ENCODE measurements around the gene LRRC2. TPM values are rescaled to one million over a fixed set of nuclear protein-coding genes. Genes with fewer than 3 reads are reported as not detected.
A peak's percentile ranks its signal among the peaks of the same experiment; 100 is the strongest.

Gene LRRC2
- total RNA-seq, 8 experiments from 2014 or later: 0.05 to 3.7 (median 0.60) TPM

DNA sequence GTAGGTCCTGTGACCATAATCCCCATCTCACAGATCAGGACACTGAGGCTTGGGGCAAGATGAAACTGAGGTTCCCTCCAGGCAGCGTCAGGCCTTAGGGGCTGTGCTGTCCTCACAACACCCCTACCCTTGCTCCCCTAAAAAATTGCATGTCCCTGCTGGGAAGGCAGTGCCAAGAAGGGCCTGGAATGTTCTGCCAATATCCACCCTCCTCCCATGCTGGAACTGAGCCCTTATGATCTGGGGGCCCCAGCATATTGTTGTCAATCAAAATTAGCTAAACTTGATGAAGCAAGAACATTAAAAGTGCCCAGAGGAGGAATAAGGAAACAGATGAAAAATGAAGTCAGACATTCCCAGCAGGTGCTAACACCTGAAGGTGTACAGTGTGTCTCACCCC is 81.7 kb downstream of the LRRC2 start:
- peaks cover 4% of the 10 kb centered on the region in 2 donors for H3K4me1 ChIP-seq (replicated peaks in 1 of 2)
- in situ Hi-C loops (cut with MboI; ENCODE audit: low pct_unique_long_range_greater_than_20kb in 2 of 9, low sequenced_read_pairs in 9 of 9, unreplicated experiment in 9 of 9): loop anchor here in 4 of 9 experiments (25.0 kb wide), 2 partner anchors 153 to 428 kb away; no protein-coding TSS in a partner anchor
- no peak overlapping the region for H3K4me3 ChIP-seq
- H3K27ac ChIP-seq: no peak overlapping the region
- no peak for ATAC-seq (replicated peaks in 6 of 8)
- WGBS, 10 experiments: 40% methylated on average over 1 of the region's 1 CpG; no CpG with 5 or more reads in 9 of the 10 experiments

DNA sequence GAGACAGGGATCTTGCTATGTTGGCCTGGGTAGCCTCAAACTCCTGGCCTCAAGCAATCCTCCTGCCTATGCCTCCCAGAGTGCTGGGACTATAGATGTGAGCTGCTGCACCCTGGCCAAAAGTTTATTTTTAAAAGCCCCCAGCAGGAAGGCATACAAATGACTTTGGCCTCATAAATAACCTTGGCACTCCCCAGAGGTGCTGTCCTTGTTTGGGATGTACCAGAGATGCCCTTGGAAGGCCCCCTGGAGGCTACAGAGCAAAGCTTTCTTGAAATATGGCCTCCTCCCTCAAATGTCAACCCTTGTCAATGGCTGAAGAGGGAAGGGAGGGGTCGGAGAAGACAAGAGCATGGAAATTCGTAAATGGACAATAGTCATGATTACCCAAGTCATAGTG is 82.3 kb downstream of the LRRC2 start:
- WGBS, 10 experiments: 80 to 100% (median 86%) methylated on average over 1 to 2 of the region's 2 CpGs; no CpG with 5 or more reads in 3 of the 10 experiments

DNA sequence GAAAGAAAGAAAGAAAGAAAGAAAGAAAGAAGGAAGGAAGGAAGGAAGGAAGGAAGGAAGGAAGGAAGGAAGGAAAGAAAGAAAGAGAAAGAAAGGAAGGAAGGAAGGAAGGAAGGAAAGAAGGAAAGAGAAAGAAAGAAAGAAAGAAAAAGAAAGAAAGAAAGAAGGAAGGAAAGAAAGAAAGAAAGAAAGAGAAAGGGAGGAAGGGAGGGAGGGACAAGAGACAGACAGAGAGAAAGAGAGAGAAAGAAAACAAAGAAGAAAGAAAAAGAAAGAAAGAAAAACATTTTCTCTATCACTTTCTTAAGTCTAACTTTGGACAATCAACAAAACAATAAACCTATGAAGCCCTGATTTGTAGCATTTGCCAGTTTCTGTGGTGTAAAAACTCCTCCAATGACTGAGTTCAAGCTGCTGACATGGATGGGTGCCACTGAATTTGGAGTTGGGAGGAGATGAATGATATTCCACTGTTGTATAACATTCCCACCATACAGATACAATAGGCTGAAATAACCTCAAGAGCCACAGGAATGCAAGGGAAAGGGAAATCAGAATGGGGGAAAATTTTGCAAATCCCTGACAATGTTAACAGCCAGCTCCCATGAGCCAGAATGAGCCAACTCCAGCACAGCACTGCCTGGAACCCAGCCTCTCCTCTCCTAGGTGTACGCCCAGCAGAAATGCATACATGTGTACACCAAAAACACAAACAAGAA is 83.3 kb downstream of the LRRC2 start:
- in situ Hi-C loops (cut with MboI; ENCODE audit: low pct_unique_long_range_greater_than_20kb in 2 of 9, low sequenced_read_pairs in 9 of 9, unreplicated experiment in 9 of 9): loop anchor here in 4 of 9 experiments (25.0 kb wide), 2 partner anchors 155 to 430 kb away; no protein-coding TSS in a partner anchor

More for the DNA sequence above, 82.3 kb downstream of the LRRC2 start:
- no peak overlapping the region for H3K27ac ChIP-seq
- H3K4me3 ChIP-seq: no peak overlapping the region
- no peak for ATAC-seq (replicated peaks in 6 of 8)
- H3K4me1 ChIP-seq (replicated peaks in 1 of 2): peaks cover under 1 to 4% of the 10 kb centered on the region in 2 donors
- in situ Hi-C loops (cut with MboI; ENCODE audit: low pct_unique_long_range_greater_than_20kb in 2 of 9, low sequenced_read_pairs in 9 of 9, unreplicated experiment in 9 of 9): loop anchor here in 4 of 9 experiments (25.0 kb wide), 2 partner anchors 153 to 428 kb away; no protein-coding TSS in a partner anchor

DNA sequence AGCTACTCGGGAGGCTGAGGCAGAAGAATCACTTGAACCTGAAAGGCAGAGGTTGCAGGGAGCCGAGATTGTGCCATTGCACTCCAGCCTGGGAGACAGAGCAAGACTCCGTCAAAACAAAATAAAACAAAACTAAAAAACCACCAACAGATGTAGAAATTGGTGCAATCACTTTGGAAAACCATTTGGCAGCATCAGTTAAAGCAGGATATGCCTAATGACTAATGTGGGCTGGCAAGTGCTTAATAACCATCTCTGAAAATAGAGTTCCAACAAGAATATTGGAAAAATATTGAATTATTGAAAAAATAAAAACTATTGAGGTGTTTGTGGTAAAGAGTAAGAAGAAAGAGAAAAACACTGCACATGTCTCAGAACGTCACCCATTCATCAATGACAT is 84.5 kb downstream of the LRRC2 start:
- 0 to 100% (median 85%) methylated on average over 1 to 4 of the region's 4 CpGs for WGBS, 10 experiments
- ATAC-seq (replicated peaks in 6 of 8): no peak
- in situ Hi-C loops (cut with MboI; ENCODE audit: low pct_unique_long_range_greater_than_20kb in 2 of 9, low sequenced_read_pairs in 9 of 9, unreplicated experiment in 9 of 9): loop anchor here in 4 of 9 experiments (25.0 kb wide), 2 partner anchors 156 to 431 kb away; no protein-coding TSS in a partner anchor
- H3K4me3 ChIP-seq: no peak overlapping the region
- H3K4me1 ChIP-seq (replicated peaks in 1 of 2): peaks cover 0 to 4% of the 10 kb centered on the region in 2 donors
- no peak overlapping the region for H3K27ac ChIP-seq

More for the DNA sequence above, 83.3 kb downstream of the LRRC2 start:
- Histone ChIP-seq H3K4me3 (no peak overlapping the region), H3K4me1 (replicated peaks in 1 of 2) (peaks cover 0 to 4% of the 10 kb centered on the region in 2 donors), H3K27ac (no peak overlapping the region)
- WGBS, 10 experiments: 0 to 100% (median 52%) methylated on average over 1 of the region's 1 CpG; no CpG with 5 or more reads in 4 of the 10 experiments
- ATAC-seq (replicated peaks in 6 of 8): peak in 2 of 8 experiments; percentile 76 to 90

DNA sequence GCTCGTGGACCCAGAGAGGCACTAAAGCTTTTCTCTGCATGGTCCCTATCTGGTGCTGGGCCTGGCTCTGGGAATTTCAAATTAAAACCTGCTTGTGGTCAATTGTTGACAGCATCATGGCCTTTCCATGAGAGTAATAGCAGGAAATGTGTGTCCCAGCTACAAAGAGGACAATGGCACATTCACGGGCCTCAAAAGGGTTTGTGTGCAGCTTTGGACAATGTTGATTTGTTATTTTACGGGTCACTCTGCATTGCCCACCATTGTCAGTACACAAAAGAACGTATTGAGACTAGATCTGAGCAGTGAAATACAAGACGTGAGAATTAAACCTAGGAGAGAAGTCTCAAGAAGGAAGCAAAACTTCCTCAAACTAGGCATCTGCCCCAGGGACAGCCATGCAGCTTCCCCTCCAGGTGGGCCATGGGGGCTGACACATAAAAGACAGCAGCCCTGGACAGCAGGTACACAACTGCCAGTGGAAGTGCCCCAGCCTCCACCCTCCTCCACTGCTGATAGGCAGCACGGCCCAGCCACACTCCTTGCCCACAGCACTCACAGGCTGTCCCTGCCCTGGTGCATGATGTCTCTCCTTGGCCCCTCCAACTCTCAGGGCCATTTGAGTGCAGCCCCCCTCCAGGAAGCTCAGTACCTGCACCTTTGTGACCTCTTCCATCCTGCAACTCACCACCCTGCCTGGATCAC is 85.5 kb downstream of the LRRC2 start:
- 26 to 82% (median 39%) methylated on average over 2 to 6 of the region's 6 CpGs; no CpG with 5 or more reads in 3 of the 10 experiments for WGBS, 10 experiments
- in situ Hi-C loops (cut with MboI; ENCODE audit: low pct_unique_long_range_greater_than_20kb in 2 of 9, low sequenced_read_pairs in 9 of 9, unreplicated experiment in 9 of 9): loop anchor here in 4 of 9 experiments (25.0 kb wide), 2 partner anchors 157 to 432 kb away; no protein-coding TSS in a partner anchor
- Histone ChIP-seq H3K4me3 (no peak overlapping the region), H3K4me1 (replicated peaks in 1 of 2) (peaks cover 0 to 4% of the 10 kb centered on the region in 2 donors), H3K27ac (no peak overlapping the region)
- ATAC-seq (replicated peaks in 6 of 8): peak in 2 of 8 experiments; percentile 20 to 22

DNA sequence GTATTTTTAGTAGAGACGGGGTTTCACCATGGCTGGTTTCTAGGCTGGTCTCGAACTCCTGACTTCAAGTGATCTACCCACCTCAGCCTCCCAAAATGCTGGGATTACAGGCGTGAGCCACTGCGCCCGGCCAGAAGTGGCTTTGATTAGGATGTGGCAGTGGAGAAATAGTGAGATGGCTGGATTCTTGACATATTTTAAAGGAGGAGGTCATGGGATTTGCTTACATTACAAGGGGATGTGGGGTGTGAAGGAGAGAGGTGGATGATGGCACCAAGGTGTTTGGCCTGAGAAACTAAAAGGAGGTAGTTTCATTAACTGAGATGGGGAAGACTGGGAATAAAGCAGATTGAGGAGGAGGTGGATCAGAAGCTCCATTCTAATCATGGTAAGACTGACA is 86.4 kb downstream of the LRRC2 start:
- Histone ChIP-seq H3K4me1 (replicated peaks in 1 of 2) (peaks cover 0 to 4% of the 10 kb centered on the region in 2 donors), H3K4me3 (no peak overlapping the region), H3K27ac (no peak overlapping the region)
- ATAC-seq (replicated peaks in 6 of 8): no peak
- in situ Hi-C loops (cut with MboI; ENCODE audit: low pct_unique_long_range_greater_than_20kb in 2 of 9, low sequenced_read_pairs in 9 of 9, unreplicated experiment in 9 of 9): loop anchor here in 4 of 9 experiments (25.0 kb wide), 2 partner anchors 158 to 433 kb away; no protein-coding TSS in a partner anchor
- WGBS, 10 experiments: 38 to 100% (median 73%) methylated on average over 1 to 5 of the region's 5 CpGs; no CpG with 5 or more reads in 5 of the 10 experiments

DNA sequence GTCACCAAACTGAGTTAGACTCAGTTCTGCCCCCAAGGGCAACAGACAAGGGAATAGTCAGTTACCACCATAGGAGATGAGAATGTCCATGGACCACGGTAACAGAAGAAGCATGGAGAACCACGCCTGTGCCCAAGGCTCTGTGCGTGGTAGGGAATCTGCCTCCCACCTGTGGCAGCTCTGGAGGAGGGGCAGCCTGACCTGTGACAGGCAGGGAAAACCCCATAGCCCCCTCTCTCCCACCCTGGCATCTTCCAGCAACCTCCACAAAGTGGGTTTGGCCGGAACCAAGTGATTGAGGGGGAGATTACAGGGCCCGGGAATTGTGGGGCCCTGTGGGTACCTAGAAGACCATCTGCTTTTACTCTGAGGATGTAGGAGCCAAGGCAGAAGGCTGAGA is 87.1 kb downstream of the LRRC2 start:
- Histone ChIP-seq H3K27ac (no peak overlapping the region), H3K4me1 (replicated peaks in 1 of 2) (peaks cover 0 to 4% of the 10 kb centered on the region in 2 donors), H3K4me3 (no peak overlapping the region)
- WGBS, 10 experiments: 60 to 92% (median 84%) methylated on average over 1 to 3 of the region's 5 CpGs; no CpG with 5 or more reads in 6 of the 10 experiments
- in situ Hi-C loops (cut with MboI; ENCODE audit: low pct_unique_long_range_greater_than_20kb in 2 of 9, low sequenced_read_pairs in 9 of 9, unreplicated experiment in 9 of 9): loop anchor here in 4 of 9 experiments (25.0 kb wide), 2 partner anchors 158 to 433 kb away; no protein-coding TSS in a partner anchor
- ATAC-seq (replicated peaks in 6 of 8): no peak

DNA sequence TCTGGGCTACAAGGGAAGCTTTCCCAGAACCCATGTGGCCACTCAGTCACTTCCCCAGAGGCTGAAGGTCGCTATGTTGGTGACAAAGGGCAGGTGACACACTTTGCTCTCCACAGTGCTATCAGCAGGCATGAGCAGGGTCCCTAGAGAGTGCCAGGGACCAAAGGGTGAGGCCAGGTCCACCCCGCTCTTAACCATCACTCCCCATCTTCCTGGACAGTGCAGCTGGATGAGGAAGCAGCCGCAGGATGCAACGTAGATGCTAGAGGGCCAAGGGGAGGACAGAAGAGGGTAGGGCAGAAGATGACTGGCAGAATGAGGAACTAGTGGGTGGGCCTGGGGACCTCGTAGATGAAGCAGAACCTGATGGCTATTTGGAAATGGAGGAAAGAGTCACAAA is 87.8 kb downstream of the LRRC2 start:
- 30 to 100% (median 88%) methylated on average over 1 to 4 of the region's 5 CpGs; no CpG with 5 or more reads in 2 of the 10 experiments for WGBS, 10 experiments
- Histone ChIP-seq H3K4me1 (replicated peaks in 1 of 2) (peaks cover 0 to 4% of the 10 kb centered on the region in 2 donors), H3K27ac (no peak overlapping the region), H3K4me3 (no peak overlapping the region)
- no peak for ATAC-seq (replicated peaks in 6 of 8)
- in situ Hi-C loops (cut with MboI; ENCODE audit: low pct_unique_long_range_greater_than_20kb in 2 of 9, low sequenced_read_pairs in 9 of 9, unreplicated experiment in 9 of 9): loop anchor here in 4 of 9 experiments (25.0 kb wide), 2 partner anchors 159 to 434 kb away; no protein-coding TSS in a partner anchor

DNA sequence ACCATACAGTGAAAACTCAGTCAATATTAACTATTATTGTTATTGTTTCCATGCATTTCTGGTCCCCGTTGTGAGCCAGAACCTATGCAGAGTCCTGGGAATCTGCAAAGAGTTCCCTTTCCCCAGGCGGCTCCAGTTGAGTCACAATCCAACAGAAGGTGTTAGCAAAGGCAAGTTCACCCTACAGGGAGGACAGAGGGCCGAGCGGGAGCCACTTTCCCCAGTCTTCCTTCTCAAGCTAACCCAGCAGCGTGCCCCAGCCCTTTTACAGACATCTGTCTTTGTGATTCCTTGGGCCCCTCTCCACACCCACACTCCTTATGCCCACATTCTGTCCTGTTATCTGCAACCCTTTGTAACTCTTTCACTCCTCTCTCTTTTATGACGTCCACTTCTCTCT is 88.3 kb downstream of the LRRC2 start:
- Histone ChIP-seq H3K4me3 (no peak overlapping the region), H3K27ac (no peak overlapping the region), H3K4me1 (replicated peaks in 1 of 2) (peaks cover 0 to 4% of the 10 kb centered on the region in 2 donors)
- ATAC-seq (replicated peaks in 6 of 8): no peak
- in situ Hi-C loops (cut with MboI; ENCODE audit: low pct_unique_long_range_greater_than_20kb in 2 of 9, low sequenced_read_pairs in 9 of 9, unreplicated experiment in 9 of 9): loop anchor here in 4 of 9 experiments (25.0 kb wide), 2 partner anchors 160 to 435 kb away; no protein-coding TSS in a partner anchor
- 35 to 80% (median 69%) methylated on average over 1 to 4 of the region's 6 CpGs; no CpG with 5 or more reads in 4 of the 10 experiments for WGBS, 10 experiments

DNA sequence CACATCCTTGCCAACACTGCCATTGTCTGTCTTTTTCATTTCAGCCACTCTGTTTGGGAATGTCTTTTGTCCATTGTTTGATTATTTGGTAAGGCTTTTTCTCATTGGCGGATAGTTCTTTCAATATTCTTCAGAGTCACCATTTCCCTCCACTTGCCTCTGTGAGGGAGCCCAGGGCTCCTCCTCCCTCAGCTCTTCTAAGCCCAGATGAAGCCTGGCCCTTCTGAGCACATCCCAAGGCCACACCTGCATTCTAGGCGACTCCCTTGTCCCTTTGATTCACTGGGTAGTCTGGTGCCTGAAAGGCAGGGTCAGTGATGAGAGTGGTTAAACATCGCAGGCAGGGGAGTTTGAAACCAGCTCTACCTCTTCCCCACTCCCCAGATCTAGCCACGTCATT is 89.0 kb downstream of the LRRC2 start:
- in situ Hi-C loops (cut with MboI; ENCODE audit: low pct_unique_long_range_greater_than_20kb in 2 of 9, low sequenced_read_pairs in 9 of 9, unreplicated experiment in 9 of 9): loop anchor here in 4 of 9 experiments (25.0 kb wide), 2 partner anchors 160 to 435 kb away; no protein-coding TSS in a partner anchor
- H3K4me1 ChIP-seq (replicated peaks in 1 of 2): peaks cover 0 to 4% of the 10 kb centered on the region in 2 donors
- H3K4me3 ChIP-seq: no peak overlapping the region
- ATAC-seq (replicated peaks in 6 of 8): no peak
- WGBS, 10 experiments: 0 to 100% (median 75%) methylated on average over 1 to 4 of the region's 4 CpGs; no CpG with 5 or more reads in 1 of the 10 experiments
- no peak overlapping the region for H3K27ac ChIP-seq

DNA sequence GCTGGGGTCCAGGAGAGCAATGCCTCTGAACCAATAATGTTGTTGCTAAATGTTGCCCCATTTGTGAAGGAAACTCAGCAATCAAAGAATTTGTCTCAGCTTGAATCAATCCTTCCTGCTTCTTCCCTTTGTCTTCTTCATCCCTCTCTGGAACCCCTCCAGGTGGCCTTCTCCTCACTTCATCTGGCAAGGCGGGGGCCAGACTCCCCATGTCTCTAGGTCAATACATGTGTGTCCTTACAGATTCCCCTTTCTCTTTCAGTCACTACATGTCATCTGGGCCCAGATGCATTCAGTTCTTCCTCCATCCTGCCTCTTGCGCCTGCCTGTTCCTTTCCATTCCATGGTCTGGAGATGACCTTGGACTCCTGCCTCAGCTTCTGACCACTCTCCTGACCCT is 93.4 kb downstream of the LRRC2 start:
- no peak for ATAC-seq (replicated peaks in 6 of 8)
- WGBS, 10 experiments: 50 to 100% (median 100%) methylated on average over 1 to 2 of the region's 2 CpGs; no CpG with 5 or more reads in 5 of the 10 experiments
- in situ Hi-C loops (cut with MboI; ENCODE audit: low pct_unique_long_range_greater_than_20kb in 2 of 9, low sequenced_read_pairs in 9 of 9, unreplicated experiment in 9 of 9): no loop called here
- Histone ChIP-seq H3K4me3 (no peak overlapping the region), H3K27ac (no peak overlapping the region), H3K4me1 (replicated peaks in 1 of 2) (no peaks in the 10 kb centered on the region)

DNA sequence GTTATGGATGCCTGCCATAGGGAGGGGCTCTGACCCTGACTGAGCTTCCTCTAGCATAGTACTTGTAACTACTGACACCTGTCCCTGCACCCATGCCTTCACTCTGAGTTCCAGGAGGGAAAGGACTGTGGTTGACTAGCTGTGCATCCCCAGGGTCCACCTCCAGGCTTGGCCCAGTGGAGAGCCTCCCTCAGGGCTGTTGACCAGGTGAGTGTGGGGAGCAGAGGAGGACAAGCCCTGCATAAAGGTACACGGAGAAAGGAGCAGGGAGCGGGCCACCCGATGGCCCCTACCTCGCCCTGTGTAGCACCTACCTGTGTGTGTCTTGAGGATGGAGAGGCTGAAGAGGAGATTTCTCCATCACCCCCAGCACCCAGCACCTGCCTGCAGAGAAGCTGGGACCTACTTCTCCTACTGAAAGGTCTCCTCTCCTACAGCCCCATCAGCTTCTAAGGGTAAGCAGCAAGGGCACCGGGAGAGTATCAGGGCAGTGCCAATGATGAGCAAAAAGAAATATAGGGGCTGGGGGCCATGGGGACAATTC is 94.7 kb downstream of the LRRC2 start:
- WGBS, 10 experiments: 30 to 100% (median 82%) methylated on average over 1 to 4 of the region's 5 CpGs; no CpG with 5 or more reads in 6 of the 10 experiments
- no peaks in the 10 kb centered on the region for H3K4me1 ChIP-seq (replicated peaks in 1 of 2)
- H3K4me3 ChIP-seq: no peak overlapping the region
- H3K27ac ChIP-seq: no peak overlapping the region
- no peak for ATAC-seq (replicated peaks in 6 of 8)
- in situ Hi-C loops (cut with MboI; ENCODE audit: low pct_unique_long_range_greater_than_20kb in 2 of 9, low sequenced_read_pairs in 9 of 9, unreplicated experiment in 9 of 9): no loop called here
